ENCODE measurements around the gene SLC44A5.
"Not testable (repeated sequence)": the region's sequence is repeated elsewhere in the genome, so short reads cannot be mapped to it uniquely, and the experiment has no call there.

SLC44A5 gene

DNA sequence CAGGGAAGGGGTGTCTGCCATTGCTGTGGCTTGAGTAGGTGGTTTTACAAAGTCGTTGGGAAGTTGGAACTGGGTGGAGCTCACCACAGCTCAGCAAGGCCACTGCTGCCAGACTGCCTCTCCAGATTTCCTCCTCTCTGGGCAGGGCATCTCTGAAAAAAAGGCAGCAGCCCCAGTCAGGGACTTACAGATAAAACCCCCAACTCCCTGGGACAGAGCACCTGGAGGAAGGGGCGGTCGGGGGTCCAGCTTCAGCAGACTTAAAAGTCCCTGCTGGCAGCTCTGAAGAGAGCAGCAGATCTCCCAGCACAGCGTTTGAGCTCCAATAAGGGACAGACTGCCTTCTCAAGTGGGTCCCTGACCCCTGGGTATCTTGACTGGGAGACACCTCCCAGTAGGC, 352.6 kb downstream of the SLC44A5 start:
- no peak overlapping the region for H3K27ac ChIP-seq (ENCODE audit: low read depth, low read length)
- DNase-seq = no peak
- H3K79me2 ChIP-seq (ENCODE audit: control insufficient read depth, insufficient read depth, low read length, poor library complexity) = no peaks in the 10 kb centered on the region
- no peak overlapping the region for H2BK5ac ChIP-seq (ENCODE audit: low read depth, low read length, poor library complexity)
- H4K12ac ChIP-seq (ENCODE audit: low read depth, low read length) = no peak overlapping the region
- H3K4me3 ChIP-seq (ENCODE audit: low read depth, low read length) = no peak overlapping the region
- no peak overlapping the region for H2BK120ac ChIP-seq (ENCODE audit: insufficient read depth, low read length, poor library complexity)
- H3K4ac ChIP-seq (ENCODE audit: low read depth, low read length) = no peak overlapping the region
- H3K4me2 ChIP-seq (ENCODE audit: low read length) = no peak overlapping the region
- H3K14ac ChIP-seq (ENCODE audit: low read length) = no peak overlapping the region
- WGBS (ENCODE audit: extremely low coverage, insufficient coverage, insufficient read length) = no CpG with 5 or more reads among the region's 4 CpGs
- H3K79me1 ChIP-seq (ENCODE audit: low read length) = no peaks in the 10 kb centered on the region
- H2BK12ac ChIP-seq (ENCODE audit: low read length) = no peak overlapping the region
- no peak overlapping the region for H3K23ac ChIP-seq (ENCODE audit: low read length)
- no peak overlapping the region for H2AK5ac ChIP-seq (ENCODE audit: low read length)
- no peak overlapping the region for H4K91ac ChIP-seq (ENCODE audit: low read depth, low read length)
- no peaks in the 10 kb centered on the region for H3K4me1 ChIP-seq (ENCODE audit: control insufficient read depth in 1 of 2, insufficient read depth in 2 of 2, low read length in 2 of 2)
- no peak overlapping the region for H4K8ac ChIP-seq (ENCODE audit: low read depth, low read length)
- H3K9me3 ChIP-seq (ENCODE audit: insufficient read depth, low read depth, low read length) = no peaks in the 10 kb centered on the region
- no peak overlapping the region for H3K18ac ChIP-seq (ENCODE audit: low read length)
- H3K27me3 ChIP-seq (ENCODE audit: insufficient read depth, low read length) = no peaks in the 10 kb centered on the region
- no peak overlapping the region for H2AFZ ChIP-seq (ENCODE audit: insufficient read depth, low read length, poor library complexity)
- H3K36me3 ChIP-seq (ENCODE audit: control insufficient read depth in 1 of 2, insufficient read depth in 2 of 2, low read length in 2 of 2) = no peaks in the 10 kb centered on the region
- no peak overlapping the region for H3K9ac ChIP-seq (ENCODE audit: low read length)

DNA sequence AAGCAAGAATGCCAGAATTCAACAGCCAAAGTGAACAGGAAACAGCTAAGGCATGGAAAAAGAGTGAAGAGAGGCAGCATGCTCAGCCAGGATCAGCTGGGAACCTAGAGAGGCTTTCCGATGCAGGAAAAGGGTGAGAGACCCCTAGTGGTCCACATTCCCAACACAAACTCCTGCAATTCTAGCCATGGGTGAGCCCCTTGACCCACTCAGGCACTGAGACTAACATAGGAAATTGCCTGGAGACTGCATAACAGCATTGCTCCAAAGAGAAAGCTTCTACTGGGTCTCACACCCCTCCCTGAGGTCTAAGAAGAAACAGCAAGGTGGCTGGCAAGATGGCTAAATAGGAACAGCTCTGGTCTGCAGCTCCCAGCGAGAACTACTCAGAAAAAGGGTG, 353.5 kb downstream of the SLC44A5 start:
- no peak overlapping the region for H3K23ac ChIP-seq (ENCODE audit: low read length)
- H3K27me3 ChIP-seq (ENCODE audit: insufficient read depth, low read length) = no peaks in the 10 kb centered on the region
- H3K14ac ChIP-seq (ENCODE audit: low read length) = no peak overlapping the region
- no peak overlapping the region for H3K27ac ChIP-seq (ENCODE audit: low read depth, low read length)
- H3K79me2 ChIP-seq (ENCODE audit: control insufficient read depth, insufficient read depth, low read length, poor library complexity) = no peaks in the 10 kb centered on the region
- no peak overlapping the region for H4K12ac ChIP-seq (ENCODE audit: low read depth, low read length)
- no peak overlapping the region for H2BK5ac ChIP-seq (ENCODE audit: low read depth, low read length, poor library complexity)
- H3K18ac ChIP-seq (ENCODE audit: low read length) = no peak overlapping the region
- H4K91ac ChIP-seq (ENCODE audit: low read depth, low read length) = no peak overlapping the region
- no peaks in the 10 kb centered on the region for H3K9me3 ChIP-seq (ENCODE audit: insufficient read depth, low read depth, low read length)
- H4K8ac ChIP-seq (ENCODE audit: low read depth, low read length) = no peak overlapping the region
- no peaks in the 10 kb centered on the region for H3K79me1 ChIP-seq (ENCODE audit: low read length)
- H3K4me3 ChIP-seq (ENCODE audit: low read depth, low read length) = no peak overlapping the region
- no CpG with 5 or more reads among the region's 2 CpGs for WGBS (ENCODE audit: extremely low coverage, insufficient coverage, insufficient read length)
- no peak overlapping the region for H3K9ac ChIP-seq (ENCODE audit: low read length)
- no peak overlapping the region for H3K4ac ChIP-seq (ENCODE audit: low read depth, low read length)
- H2BK120ac ChIP-seq (ENCODE audit: insufficient read depth, low read length, poor library complexity) = no peak overlapping the region
- no peak overlapping the region for H2AK5ac ChIP-seq (ENCODE audit: low read length)
- no peak overlapping the region for H3K4me2 ChIP-seq (ENCODE audit: low read length)
- DNase-seq = no peak
- no peak overlapping the region for H2AFZ ChIP-seq (ENCODE audit: insufficient read depth, low read length, poor library complexity)
- no peak overlapping the region for H2BK12ac ChIP-seq (ENCODE audit: low read length)
- no peaks in the 10 kb centered on the region for H3K4me1 ChIP-seq (ENCODE audit: control insufficient read depth in 1 of 2, insufficient read depth in 2 of 2, low read length in 2 of 2)
- no peaks in the 10 kb centered on the region for H3K36me3 ChIP-seq (ENCODE audit: control insufficient read depth in 1 of 2, insufficient read depth in 2 of 2, low read length in 2 of 2)

DNA sequence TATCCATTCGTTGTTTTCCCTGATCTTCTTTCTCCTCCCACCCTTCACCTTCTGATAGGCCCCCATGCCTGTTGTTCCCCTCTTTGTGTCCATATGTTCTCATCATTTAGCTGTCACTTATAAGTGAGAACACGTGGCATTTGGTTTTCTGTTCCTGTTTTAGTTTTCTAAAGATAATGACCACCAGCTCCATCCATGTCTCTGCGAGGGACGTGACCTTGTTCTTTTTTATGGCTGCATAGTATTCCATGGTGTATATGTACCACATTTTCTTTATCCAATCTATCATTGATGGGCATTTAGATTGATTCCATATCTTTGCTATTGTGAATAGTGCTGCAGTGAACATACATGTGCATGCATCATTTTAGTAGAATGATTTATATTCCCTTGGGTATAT, 360.8 kb downstream of the SLC44A5 start:
- not testable (repeated sequence) for H4K8ac ChIP-seq (ENCODE audit: low read depth, low read length); H4K12ac ChIP-seq (ENCODE audit: low read depth, low read length); H3K4me2 ChIP-seq (ENCODE audit: low read length); H3K79me1 ChIP-seq (ENCODE audit: low read length); H2BK5ac ChIP-seq (ENCODE audit: low read depth, low read length, poor library complexity); H3K27me3 ChIP-seq (ENCODE audit: insufficient read depth, low read length); H3K23ac ChIP-seq (ENCODE audit: low read length); H3K18ac ChIP-seq (ENCODE audit: low read length); H3K79me2 ChIP-seq (ENCODE audit: control insufficient read depth, insufficient read depth, low read length, poor library complexity); H2BK12ac ChIP-seq (ENCODE audit: low read length); H3K9me3 ChIP-seq (ENCODE audit: insufficient read depth, low read depth, low read length); H3K4me1 ChIP-seq (ENCODE audit: control insufficient read depth in 1 of 2, insufficient read depth in 2 of 2, low read length in 2 of 2); H3K27ac ChIP-seq (ENCODE audit: low read depth, low read length); H3K4me3 ChIP-seq (ENCODE audit: low read depth, low read length); H3K4ac ChIP-seq (ENCODE audit: low read depth, low read length); DNase-seq; H2AK5ac ChIP-seq (ENCODE audit: low read length); H3K36me3 ChIP-seq (ENCODE audit: control insufficient read depth in 1 of 2, insufficient read depth in 2 of 2, low read length in 2 of 2); H3K14ac ChIP-seq (ENCODE audit: low read length); H2AFZ ChIP-seq (ENCODE audit: insufficient read depth, low read length, poor library complexity); H4K91ac ChIP-seq (ENCODE audit: low read depth, low read length); H3K9ac ChIP-seq (ENCODE audit: low read length); H2BK120ac ChIP-seq (ENCODE audit: insufficient read depth, low read length, poor library complexity)
- no CpG with 5 or more reads among the region's 4 CpGs for WGBS (ENCODE audit: extremely low coverage, insufficient coverage, insufficient read length)

DNA sequence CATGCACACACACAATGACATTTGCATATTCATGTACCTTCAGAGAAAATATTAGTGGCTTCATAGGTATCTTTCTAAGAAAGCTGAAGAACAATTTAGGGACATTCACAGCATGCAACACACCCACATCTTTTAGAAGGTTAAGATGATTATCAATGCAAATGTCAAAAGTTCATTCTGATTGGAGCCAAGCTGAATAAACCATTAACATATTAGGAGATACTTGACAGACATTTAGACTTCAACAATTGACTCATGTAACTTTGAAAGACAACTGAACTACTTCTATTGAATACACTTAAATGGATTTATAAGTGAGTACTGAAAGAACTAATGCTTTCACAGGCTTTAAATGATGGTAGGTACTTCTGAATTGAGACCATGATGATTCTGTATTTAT, 365.7 kb downstream of the SLC44A5 start:
- Histone ChIP-seq H3K79me2 (ENCODE audit: control insufficient read depth, insufficient read depth, low read length, poor library complexity) (no peaks in the 10 kb centered on the region), H3K4ac (ENCODE audit: low read depth, low read length) (no peak overlapping the region), H3K18ac (ENCODE audit: low read length) (no peak overlapping the region), H2BK5ac (ENCODE audit: low read depth, low read length, poor library complexity) (no peak overlapping the region), H2AK5ac (ENCODE audit: low read length) (no peak overlapping the region), H2BK12ac (ENCODE audit: low read length) (no peak overlapping the region), H3K4me2 (ENCODE audit: low read length) (no peak overlapping the region), H3K23ac (ENCODE audit: low read length) (no peak overlapping the region), H3K27me3 (ENCODE audit: insufficient read depth, low read length) (no peaks in the 10 kb centered on the region), H4K12ac (ENCODE audit: low read depth, low read length) (no peak overlapping the region), H4K8ac (ENCODE audit: low read depth, low read length) (no peak overlapping the region), H2AFZ (ENCODE audit: insufficient read depth, low read length, poor library complexity) (no peak overlapping the region), H3K4me3 (ENCODE audit: low read depth, low read length) (no peak overlapping the region), H3K27ac (ENCODE audit: low read depth, low read length) (no peak overlapping the region), H2BK120ac (ENCODE audit: insufficient read depth, low read length, poor library complexity) (no peak overlapping the region), H3K9me3 (ENCODE audit: insufficient read depth, low read depth, low read length) (no peaks in the 10 kb centered on the region), H3K36me3 (ENCODE audit: control insufficient read depth in 1 of 2, insufficient read depth in 2 of 2, low read length in 2 of 2) (no peaks in the 10 kb centered on the region), H3K9ac (ENCODE audit: low read length) (no peak overlapping the region), H3K79me1 (ENCODE audit: low read length) (no peaks in the 10 kb centered on the region), H3K14ac (ENCODE audit: low read length) (no peak overlapping the region), H4K91ac (ENCODE audit: low read depth, low read length) (no peak overlapping the region), H3K4me1 (ENCODE audit: control insufficient read depth in 1 of 2, insufficient read depth in 2 of 2, low read length in 2 of 2) (no peaks in the 10 kb centered on the region)
- DNase-seq = no peak

DNA sequence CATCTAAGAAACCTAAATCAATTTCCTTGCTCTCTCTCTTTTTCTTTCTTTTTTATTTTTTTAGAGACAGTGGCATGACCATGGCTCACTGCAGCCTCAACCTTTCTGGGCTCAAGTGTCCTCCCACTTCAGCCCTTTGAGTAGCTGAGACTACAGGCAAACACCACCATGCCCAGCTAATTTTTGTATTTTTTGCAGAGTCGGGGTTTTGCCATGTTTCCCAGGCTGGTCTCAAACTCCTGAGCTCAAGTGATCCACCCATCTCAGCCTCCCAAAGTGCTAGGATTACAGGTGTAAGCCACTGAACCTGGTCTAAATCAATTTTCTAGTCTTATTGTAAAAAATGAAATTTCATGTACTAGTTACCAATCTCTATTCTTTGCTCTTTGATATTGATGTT, 367.8 kb downstream of the SLC44A5 start:
- Histone ChIP-seq H3K4me1 (ENCODE audit: control insufficient read depth in 1 of 2, insufficient read depth in 2 of 2, low read length in 2 of 2) (no peaks in the 10 kb centered on the region), H2AK5ac (ENCODE audit: low read length) (no peak overlapping the region), H3K18ac (ENCODE audit: low read length) (no peak overlapping the region), H3K4me2 (ENCODE audit: low read length) (no peak overlapping the region), H3K4ac (ENCODE audit: low read depth, low read length) (no peak overlapping the region), H4K91ac (ENCODE audit: low read depth, low read length) (no peak overlapping the region), H3K4me3 (ENCODE audit: low read depth, low read length) (no peak overlapping the region), H3K14ac (ENCODE audit: low read length) (no peak overlapping the region), H2BK120ac (ENCODE audit: insufficient read depth, low read length, poor library complexity) (no peak overlapping the region), H3K27me3 (ENCODE audit: insufficient read depth, low read length) (no peaks in the 10 kb centered on the region), H3K79me2 (ENCODE audit: control insufficient read depth, insufficient read depth, low read length, poor library complexity) (no peaks in the 10 kb centered on the region), H4K12ac (ENCODE audit: low read depth, low read length) (no peak overlapping the region), H3K27ac (ENCODE audit: low read depth, low read length) (no peak overlapping the region), H2AFZ (ENCODE audit: insufficient read depth, low read length, poor library complexity) (no peak overlapping the region), H3K36me3 (ENCODE audit: control insufficient read depth in 1 of 2, insufficient read depth in 2 of 2, low read length in 2 of 2) (no peaks in the 10 kb centered on the region), H4K8ac (ENCODE audit: low read depth, low read length) (no peak overlapping the region), H2BK12ac (ENCODE audit: low read length) (no peak overlapping the region), H3K9me3 (ENCODE audit: insufficient read depth, low read depth, low read length) (no peaks in the 10 kb centered on the region), H3K9ac (ENCODE audit: low read length) (no peak overlapping the region), H2BK5ac (ENCODE audit: low read depth, low read length, poor library complexity) (no peak overlapping the region), H3K23ac (ENCODE audit: low read length) (no peak overlapping the region), H3K79me1 (ENCODE audit: low read length) (no peaks in the 10 kb centered on the region)
- no peak for DNase-seq
- WGBS (ENCODE audit: extremely low coverage, insufficient coverage, insufficient read length) = no CpG with 5 or more reads among the region's 1 CpG

Measured in trophoblast cell (in vitro differentiated cells and primary cell).